ENCODE measurements around the gene SLX9. TPM values are rescaled to one million over a fixed set of nuclear protein-coding genes. Genes with fewer than 3 reads are reported as not detected.

SLX9 gene
- total RNA-seq, 3 donors from 2014 or later = 15.8 to 17.7 (median 17.0) TPM

- DNase-seq (ENCODE audit: low spot score in 2 of 2) = no peak
- intact Hi-C loops (cut with DNase I; ENCODE audit: low total_unique reads) = no loop called here
- Histone ChIP-seq H3K4me1 (peaks cover 0 to 8% of the 10 kb centered on the region in 2 donors), H3K27me3 (no peaks in the 10 kb centered on the region), H3K36me3 (no peaks in the 10 kb centered on the region), H3K27ac (no peak overlapping the region), H3K9me3 (no peaks in the 10 kb centered on the region), H3K4me3 (peak overlapping the region in 2 of 3 donors; percentile 19 to 27)
- TF ChIP-seq POLR2A (IDR thresholded peaks at IDR 0.05) (no peak), CTCF (IDR thresholded peaks at IDR 0.05) (no peak), POLR2AphosphoS5 (IDR thresholded peaks at IDR 0.05) (no peak)
Measured at GRCh38 chr21:44907225-44907965, 32.4 kb upstream of the SLX9 start.

- DNase-seq (ENCODE audit: low spot score in 2 of 2) = no peak
- no peaks in the 10 kb centered on the region for H3K9me3 ChIP-seq
- TF ChIP-seq POLR2AphosphoS5 (IDR thresholded peaks at IDR 0.05) (no peak), CTCF (IDR thresholded peaks at IDR 0.05) (no peak), POLR2A (IDR thresholded peaks at IDR 0.05) (no peak)
- H3K27ac ChIP-seq = no peak overlapping the region
- intact Hi-C loops (cut with DNase I; ENCODE audit: low total_unique reads) = no loop called here
- no peaks in the 10 kb centered on the region for H3K27me3 ChIP-seq
- H3K36me3 ChIP-seq = no peaks in the 10 kb centered on the region
- H3K4me1 ChIP-seq = peaks cover 0 to 8% of the 10 kb centered on the region in 2 donors
- H3K4me3 ChIP-seq = peak overlapping the region in 2 of 3 donors; percentile 19 to 27
Measured at GRCh38 chr21:44907966-44908895, 31.6 kb upstream of the SLX9 start.

- Histone ChIP-seq H3K9me3 (no peaks in the 10 kb centered on the region), H3K36me3 (no peaks in the 10 kb centered on the region), H3K4me3 (no peak overlapping the region), H3K4me1 (peaks cover 0 to 8% of the 10 kb centered on the region in 2 donors), H3K27ac (no peak overlapping the region), H3K27me3 (no peaks in the 10 kb centered on the region)
- intact Hi-C loops (cut with DNase I; ENCODE audit: low total_unique reads) = no loop called here
- TF ChIP-seq CTCF (IDR thresholded peaks at IDR 0.05) (no peak), POLR2AphosphoS5 (IDR thresholded peaks at IDR 0.05) (no peak), POLR2A (IDR thresholded peaks at IDR 0.05) (no peak)
- DNase-seq (ENCODE audit: low spot score in 2 of 2) = no peak
Measured at GRCh38 chr21:44908908-44909307, 30.9 kb upstream of the SLX9 start.

GRCh38 chr21:44909719-44910118, 30.1 kb upstream of the SLX9 start:
- intact Hi-C loops (cut with DNase I; ENCODE audit: low total_unique reads) = no loop called here
- no peak overlapping the region for H3K27ac ChIP-seq
- peaks cover 0 to 8% of the 10 kb centered on the region in 2 donors for H3K4me1 ChIP-seq

More at GRCh38 chr21:44909719-44910118, 30.1 kb upstream of the SLX9 start:
- Histone ChIP-seq H3K36me3 (no peaks in the 10 kb centered on the region), H3K27me3 (no peaks in the 10 kb centered on the region), H3K9me3 (no peaks in the 10 kb centered on the region), H3K4me3 (no peak overlapping the region)
- TF ChIP-seq POLR2A (IDR thresholded peaks at IDR 0.05) (no peak), POLR2AphosphoS5 (IDR thresholded peaks at IDR 0.05) (no peak), CTCF (IDR thresholded peaks at IDR 0.05) (no peak)
- DNase-seq (ENCODE audit: low spot score in 2 of 2) = no peak

Measured in breast epithelium (tissue), 4 donors.